HTERT RPE-1 (cell line): ENCODE data around the gene ERMARD.

Source experiments
- in situ Hi-C: fragments of 300-500 bp; cut with MboI; formaldehyde crosslinking; loops from 4 replicates; pipeline ENCODE4 v1.14.3; 2020; ENCODE audit warnings: low sequenced_read_pairs

Gene ERMARD

DNA sequence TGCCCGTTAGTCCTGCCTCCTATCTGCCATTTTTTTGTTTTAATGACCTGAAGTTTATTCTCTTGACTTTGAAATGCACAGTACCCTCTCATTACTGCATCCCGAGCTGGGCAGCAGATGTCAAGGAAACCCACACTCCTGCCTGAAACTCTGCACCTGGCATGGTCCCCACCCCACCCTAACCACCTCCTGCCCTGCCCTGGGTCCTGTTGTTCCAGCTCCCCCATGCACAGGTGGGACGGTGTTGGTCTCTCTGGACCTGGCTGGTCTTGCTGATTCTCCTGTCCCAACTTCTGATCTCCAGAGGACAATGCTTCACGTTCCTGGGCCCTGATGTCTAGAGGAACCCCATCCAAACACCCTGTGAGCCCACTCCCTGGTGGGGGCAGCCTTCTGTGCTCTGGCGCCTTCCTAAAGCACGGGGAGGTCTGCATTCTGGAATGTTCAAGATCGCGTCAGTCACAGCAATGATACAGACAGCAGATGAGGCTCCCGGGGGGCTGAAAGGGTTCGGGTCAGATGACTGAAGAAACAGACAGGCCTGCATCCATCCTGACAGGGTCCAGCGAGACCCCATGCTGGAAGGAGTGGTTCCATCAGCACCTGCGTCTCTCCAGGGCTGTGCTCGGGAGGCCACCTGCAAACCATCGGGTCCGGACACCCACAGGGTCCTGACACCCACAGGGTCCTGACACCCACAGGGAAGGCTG, 73.6 kb downstream of the ERMARD start:
- in situ Hi-C loops: no loop called here

DNA sequence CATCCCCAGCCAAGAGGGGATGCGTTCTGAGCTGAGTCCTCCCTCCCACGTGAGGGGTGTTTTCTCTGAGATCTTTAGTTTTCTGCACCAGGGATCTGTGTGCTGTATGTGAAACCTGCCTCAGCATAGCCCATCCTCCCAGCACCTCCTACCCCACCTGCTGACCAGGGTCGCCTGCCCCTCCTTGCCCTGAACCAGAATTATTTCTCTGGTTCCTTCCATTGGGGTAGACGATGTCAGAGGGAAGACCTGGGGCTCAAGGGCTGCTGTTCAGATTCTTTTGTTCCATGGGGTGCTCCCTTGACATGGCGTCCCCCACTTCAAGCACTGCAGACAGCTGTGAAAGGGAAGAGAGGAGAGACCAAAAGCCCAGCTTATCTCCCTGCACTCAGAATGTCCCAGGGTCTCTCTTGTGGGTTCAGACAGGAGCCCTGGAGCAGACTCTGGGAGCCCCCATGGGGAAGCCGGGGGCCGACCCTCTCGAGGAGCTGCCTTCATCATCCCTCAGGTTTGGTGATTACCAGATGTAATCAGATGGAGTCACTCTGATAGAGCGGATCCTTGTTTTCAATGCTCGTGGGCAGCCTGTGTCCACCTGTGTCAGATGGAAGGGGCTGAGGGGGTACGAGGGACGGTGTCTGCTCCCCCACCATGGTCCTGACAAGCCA, 74.3 kb downstream of the ERMARD start:
- in situ Hi-C loops: no loop called here

DNA sequence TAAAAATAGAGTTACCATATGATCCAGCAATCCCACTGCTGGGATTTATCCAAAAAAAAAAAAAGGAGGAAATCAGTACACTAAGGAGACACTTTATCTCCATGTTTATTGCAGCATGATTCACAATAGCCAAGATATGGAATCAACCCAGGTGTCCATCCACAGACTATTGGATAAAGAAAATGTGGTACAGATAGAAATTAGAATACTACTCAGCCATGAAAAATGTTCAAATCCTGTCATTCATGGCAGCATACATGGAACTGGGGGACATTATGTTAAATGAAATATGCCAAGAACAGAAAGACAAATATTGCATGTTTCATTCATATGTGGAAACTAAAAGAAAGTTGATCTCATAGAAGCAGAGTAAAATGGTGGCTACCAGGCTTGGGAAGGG, 75.3 kb downstream of the ERMARD start:
- in situ Hi-C loops: no loop called here

DNA sequence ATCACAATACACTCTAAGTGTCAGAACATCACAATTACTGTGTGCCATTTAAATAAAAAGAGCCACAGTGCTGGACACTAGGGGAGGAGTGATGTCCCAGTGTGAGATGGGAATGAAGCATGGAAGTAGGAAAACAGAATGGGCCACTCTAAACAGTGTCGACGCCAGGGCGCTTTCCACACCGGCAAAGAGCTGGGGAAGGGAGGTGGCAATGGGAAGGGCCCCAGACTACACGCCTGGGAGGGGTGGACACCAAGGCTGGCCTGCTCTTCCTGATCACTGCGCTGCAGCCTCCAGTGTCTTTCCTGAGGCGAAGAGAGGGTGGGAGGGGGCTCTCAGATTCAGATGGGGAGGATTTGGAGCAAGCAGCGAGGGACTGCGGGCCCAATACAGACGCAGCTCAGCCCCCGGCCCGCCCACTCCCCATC, 75.9 kb downstream of the ERMARD start:
- in situ Hi-C loops: no loop called here

DNA sequence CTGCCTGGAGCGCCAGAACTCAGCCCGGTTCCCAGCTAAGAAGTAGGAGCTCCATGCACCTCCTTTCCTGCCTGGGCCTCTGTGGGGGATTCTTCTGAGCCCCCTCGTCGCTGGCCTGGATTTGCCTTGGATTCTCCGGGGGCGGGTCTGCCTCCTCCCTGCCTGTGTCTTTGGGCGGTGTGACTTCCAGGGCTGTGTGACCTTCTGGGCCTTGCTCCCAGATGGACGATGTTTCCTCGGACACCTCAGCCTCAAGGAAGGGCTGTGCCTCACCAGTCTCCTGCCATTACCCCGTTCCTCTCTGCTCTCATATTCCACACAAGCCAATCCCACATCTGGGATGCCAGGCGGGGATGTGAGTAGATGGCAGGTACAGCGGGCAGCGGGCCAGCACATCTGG, 76.8 kb downstream of the ERMARD start:
- in situ Hi-C loops: no loop called here

DNA sequence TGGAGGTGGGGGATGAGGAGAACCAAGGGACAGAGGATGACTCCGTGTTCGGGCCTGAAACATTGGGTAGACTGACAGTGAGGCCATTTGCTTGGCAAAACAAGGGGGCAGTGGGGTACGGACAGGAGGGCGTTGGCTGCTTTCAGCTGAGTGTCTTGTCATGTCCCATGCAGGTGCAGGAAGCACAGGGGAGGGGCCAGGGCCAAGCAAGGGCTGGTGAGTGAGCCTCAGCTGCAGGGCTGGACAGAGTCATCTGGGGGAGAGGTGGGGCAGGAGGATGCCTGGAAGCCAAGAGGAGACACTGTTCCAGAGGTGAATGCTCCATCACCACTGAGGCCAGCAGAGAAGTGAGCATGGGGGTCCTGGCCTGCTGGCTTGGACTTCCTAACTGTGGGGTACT, 78.4 kb downstream of the ERMARD start:
- in situ Hi-C loops: no loop called here

DNA sequence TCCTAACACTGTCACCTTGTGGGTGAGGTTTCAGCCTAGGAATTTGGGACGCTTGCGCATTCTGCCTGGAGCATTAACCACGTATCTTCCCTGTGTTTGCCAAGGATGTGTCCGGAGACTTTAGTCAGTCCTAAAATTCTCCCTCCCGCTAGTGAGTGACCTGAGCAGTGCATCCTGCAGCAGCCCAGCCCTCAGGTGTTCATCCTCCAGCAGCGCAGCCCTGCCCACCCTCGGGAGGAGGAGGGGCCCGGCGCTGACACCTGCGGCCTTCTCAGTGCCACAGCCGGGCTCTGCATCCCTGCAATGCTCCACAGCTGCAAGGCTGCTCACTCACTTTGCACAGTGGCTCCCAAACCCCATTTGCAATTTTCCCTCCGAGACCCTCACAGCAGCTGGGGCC, 79.5 kb downstream of the ERMARD start:
- in situ Hi-C loops: no loop called here
